GM12878 (cell line): Measurements from ENCODE around the gene CIB2. TPM values are rescaled to one million over a fixed set of nuclear protein-coding genes. Genes with fewer than 3 reads are reported as not detected.

ENCODE experiments used
- BCL11A ChIP-seq: IDR thresholded peaks from 2 replicates; pipeline ENCODE4 v1.6.1; 2011; ENCODE audit warnings: low read depth, low read length
- BRCA1 ChIP-seq: IDR thresholded peaks from 2 replicates; pipeline ENCODE4 v1.6.1; 2011; ENCODE audit warnings: low read depth, low read length, improper control_type of control experiment
- CEBPZ ChIP-seq: fragments of 150-350 bp; IDR thresholded peaks from 2 replicates; pipeline ENCODE4 v1.6.1; 2016; ENCODE audit warnings: low read depth, low read length
- CHD4 ChIP-seq: fragments of 200-600 bp; sonication (generic); IDR thresholded peaks from 2 replicates; pipeline ENCODE4 v1.6.1; 2016; ENCODE audit warnings: mild to moderate bottlenecking
- DPF2 ChIP-seq: fragments of 450-650 bp; IDR thresholded peaks from 2 replicates; pipeline ENCODE4 v1.6.1; 2017; ENCODE audit warnings: mild to moderate bottlenecking
- EP300 ChIP-seq, 2 experiments: fragments of 150-350 bp in 1 of 2; IDR thresholded peaks; 2 replicates each; pipeline ENCODE4 v1.6.1; 2011 to 2012; ENCODE audit warnings: low read depth in 2 of 2, low read length in 2 of 2, borderline replicate concordance in 1 of 2, improper control_type of control experiment in 1 of 2, inconsistent platforms in 1 of 2; ENCODE audit not compliant: control insufficient read depth in 1 of 2
- EZH2 ChIP-seq: IDR thresholded peaks from 2 replicates; pipeline ENCODE4 v1.6.1; 2012; ENCODE audit warnings: low read depth, mild to moderate bottlenecking, control low read depth, inconsistent platforms, low read length, borderline replicate concordance; ENCODE audit not compliant: control insufficient read depth
- GATAD2B ChIP-seq: fragments of 450-650 bp; conservative IDR thresholded peaks from 2 replicates; pipeline ENCODE4 v1.6.1; 2017; ENCODE audit warnings: low read depth, mild to moderate bottlenecking, moderate library complexity
- KAT2A ChIP-seq: conservative IDR thresholded peaks from 2 replicates; pipeline ENCODE4 v1.6.1; 2011; ENCODE audit warnings: low read depth, low read length; ENCODE audit not compliant: control insufficient read depth
- NR2C1 ChIP-seq: fragments of 450-650 bp; IDR thresholded peaks from 2 replicates; pipeline ENCODE4 v1.6.1; 2017; ENCODE audit warnings: antibody characterized with exemption, mild to moderate bottlenecking, moderate library complexity
- NR2C2 ChIP-seq: IDR thresholded peaks from 2 replicates; pipeline ENCODE4 v1.6.1; 2011; ENCODE audit warnings: borderline replicate concordance, low read depth; ENCODE audit not compliant: control insufficient read depth, insufficient read length
- POLR2A ChIP-seq: IDR thresholded peaks from 2 replicates; pipeline ENCODE4 v1.6.1; 2011; ENCODE audit warnings: low read depth, mild to moderate bottlenecking, low read length
- POLR2AphosphoS2 ChIP-seq: IDR thresholded peaks from 2 replicates; pipeline ENCODE4 v1.6.1; 2011; ENCODE audit warnings: low read depth, mild to moderate bottlenecking, low read length, improper control_type of control experiment, moderate library complexity
- RAD51 ChIP-seq: fragments of 450-650 bp; IDR thresholded peaks from 2 replicates; pipeline ENCODE4 v1.6.1; 2016; ENCODE audit warnings: moderate library complexity, mild to moderate bottlenecking, inconsistent platforms
- SMAD1 ChIP-seq: fragments of 450-650 bp; IDR thresholded peaks from 2 replicates; pipeline ENCODE4 v1.6.1; 2018; ENCODE audit warnings: mild to moderate bottlenecking, low read depth; ENCODE audit not compliant: partially characterized antibody
- SMC3 ChIP-seq: IDR thresholded peaks from 2 replicates; pipeline ENCODE4 v1.6.1; 2011; ENCODE audit warnings: low read length, improper control_type of control experiment, borderline replicate concordance
- SP1 ChIP-seq: IDR thresholded peaks from one replicate; pipeline ENCODE4 v1.6.1; 2011; ENCODE audit warnings: low read depth, low read length
- WRNIP1 ChIP-seq: IDR thresholded peaks from 2 replicates; pipeline ENCODE4 v1.6.1; 2011; ENCODE audit warnings: low read depth, low read length, improper control_type of control experiment, borderline replicate concordance
- YBX1 ChIP-seq: fragments of 450-650 bp; IDR thresholded peaks from 2 replicates; pipeline ENCODE4 v1.6.1; 2016; ENCODE audit warnings: antibody characterized with exemption
- ZNF592 ChIP-seq: fragments of 450-650 bp; IDR thresholded peaks from 2 replicates; pipeline ENCODE4 v1.6.1; 2017; ENCODE audit warnings: mild to moderate bottlenecking, moderate library complexity
- polyA plus RNA-seq, 11 experiments: library from polyadenylated mRNA; depleted of rRNA in 4 of 11; unstranded in 6 of 11; stranded (reverse) in 5 of 11; fragments of >200 nt; fragmentation: Nextera tagmentation in 4 of 11; fragmentation: Illumina TruSeq in 1 of 11; extraction: Ambion mirVana in 4 of 11; extraction: Trizol in 1 of 11; gene quantifications; 1 replicate in 1 of 11; 2 replicates in 10 of 11; pipeline versions ENCODE4 v1.2.1 to v1.2.3, GENCODE V29; 2011 to 2016; ENCODE audit warnings: inconsistent platforms in 2 of 11, missing spikeins in 2 of 11, low read depth in 1 of 11
- total RNA-seq, 4 experiments: library from RNA; depleted of rRNA in 3 of 4; stranded (reverse); fragments of >200 nt in 3 of 4; fragmentation: Illumina TruSeq in 1 of 4; extraction: Trizol in 1 of 4; gene quantifications; 2 replicates each; pipeline versions ENCODE4 v1.2.1 to v1.2.3, GENCODE V29; 2013 to 2021
- TF ChIP-seq, protein P1 (sequence below): fragments of 450-650 bp; IDR thresholded peaks from 2 replicates; pipeline ENCODE4 v1.6.1; 2017; ENCODE audit warnings: mild to moderate bottlenecking

Gene CIB2
- total and polyA plus RNA-seq, 10 of the 15 experiments (the other 5 are each of a cell fraction or from before 2014, with no cell fraction given), result 0.56 to 12.1 (median 7.1) TPM

- peak; percentile 81; the same call in 1 of the 2 replicates for TF ChIP-seq ZNF592
- peak; percentile 89 for TF ChIP-seq DPF2
- TF ChIP-seq, protein P1, sequence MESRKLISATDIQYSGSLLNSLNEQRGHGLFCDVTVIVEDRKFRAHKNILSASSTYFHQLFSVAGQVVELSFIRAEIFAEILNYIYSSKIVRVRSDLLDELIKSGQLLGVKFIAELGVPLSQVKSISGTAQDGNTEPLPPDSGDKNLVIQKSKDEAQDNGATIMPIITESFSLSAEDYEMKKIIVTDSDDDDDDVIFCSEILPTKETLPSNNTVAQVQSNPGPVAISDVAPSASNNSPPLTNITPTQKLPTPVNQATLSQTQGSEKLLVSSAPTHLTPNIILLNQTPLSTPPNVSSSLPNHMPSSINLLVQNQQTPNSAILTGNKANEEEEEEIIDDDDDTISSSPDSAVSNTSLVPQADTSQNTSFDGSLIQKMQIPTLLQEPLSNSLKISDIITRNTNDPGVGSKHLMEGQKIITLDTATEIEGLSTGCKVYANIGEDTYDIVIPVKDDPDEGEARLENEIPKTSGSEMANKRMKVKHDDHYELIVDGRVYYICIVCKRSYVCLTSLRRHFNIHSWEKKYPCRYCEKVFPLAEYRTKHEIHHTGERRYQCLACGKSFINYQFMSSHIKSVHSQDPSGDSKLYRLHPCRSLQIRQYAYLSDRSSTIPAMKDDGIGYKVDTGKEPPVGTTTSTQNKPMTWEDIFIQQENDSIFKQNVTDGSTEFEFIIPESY, result no peak
- TF ChIP-seq GATAD2B, result peak; percentile 99
- TF ChIP-seq SMC3, result peak; percentile 79
- no peak for TF ChIP-seq NR2C2
- no peak for TF ChIP-seq EZH2
- TF ChIP-seq POLR2AphosphoS2, result no peak
- TF ChIP-seq SP1, result no peak
- TF ChIP-seq YBX1, result no peak
- TF ChIP-seq CHD4, result no peak
- TF ChIP-seq KAT2A, result no peak
- TF ChIP-seq CEBPZ, result no peak
- TF ChIP-seq EP300 (IDR thresholded peaks at IDR 0.05; ENCODE audit: borderline replicate concordance in 1 of 2, control insufficient read depth in 1 of 2, low read depth in 2 of 2, low read length in 2 of 2), result no peak
- no peak for TF ChIP-seq WRNIP1
- TF ChIP-seq POLR2A, result peak; percentile 80
- TF ChIP-seq NR2C1, result peak; percentile 53; the same call in 1 of the 2 replicates
- TF ChIP-seq BRCA1, result no peak
- TF ChIP-seq RAD51, result no peak
- no peak for TF ChIP-seq SMAD1
- TF ChIP-seq BCL11A, result no peak
These were observed at the start of gene CIB2 (continued) for GRCh38 chr15:78131295-78132061.
